Measurements from ENCODE around the gene TNFRSF14.

- TF ChIP-seq HMGA1 (CRISPR knock-in tag; conservative IDR thresholded peaks at IDR 0.05) = no peak
- TF ChIP-seq RELA (CRISPR knock-in tag; IDR thresholded peaks at IDR 0.05) = no peak
- no peak for TF ChIP-seq BRF2 (CRISPR knock-in tag; IDR thresholded peaks at IDR 0.05)
- TF ChIP-seq SP1 (IDR thresholded peaks at IDR 0.05) = no peak
- TF ChIP-seq SP1 (CRISPR knock-in tag; IDR thresholded peaks at IDR 0.05) = no peak
- no peak for TF ChIP-seq ARNT2 (CRISPR knock-in tag; IDR thresholded peaks at IDR 0.05; ENCODE audit: low read depth)
Observed at GRCh38 chr1:2597441-2598328, 41.5 kb downstream of the TNFRSF14 start.

Measured in HepG2 (cell line).